ENCODE data around the gene CKB.
A peak's percentile ranks its signal among the peaks of the same experiment; 100 is the strongest.

DNA sequence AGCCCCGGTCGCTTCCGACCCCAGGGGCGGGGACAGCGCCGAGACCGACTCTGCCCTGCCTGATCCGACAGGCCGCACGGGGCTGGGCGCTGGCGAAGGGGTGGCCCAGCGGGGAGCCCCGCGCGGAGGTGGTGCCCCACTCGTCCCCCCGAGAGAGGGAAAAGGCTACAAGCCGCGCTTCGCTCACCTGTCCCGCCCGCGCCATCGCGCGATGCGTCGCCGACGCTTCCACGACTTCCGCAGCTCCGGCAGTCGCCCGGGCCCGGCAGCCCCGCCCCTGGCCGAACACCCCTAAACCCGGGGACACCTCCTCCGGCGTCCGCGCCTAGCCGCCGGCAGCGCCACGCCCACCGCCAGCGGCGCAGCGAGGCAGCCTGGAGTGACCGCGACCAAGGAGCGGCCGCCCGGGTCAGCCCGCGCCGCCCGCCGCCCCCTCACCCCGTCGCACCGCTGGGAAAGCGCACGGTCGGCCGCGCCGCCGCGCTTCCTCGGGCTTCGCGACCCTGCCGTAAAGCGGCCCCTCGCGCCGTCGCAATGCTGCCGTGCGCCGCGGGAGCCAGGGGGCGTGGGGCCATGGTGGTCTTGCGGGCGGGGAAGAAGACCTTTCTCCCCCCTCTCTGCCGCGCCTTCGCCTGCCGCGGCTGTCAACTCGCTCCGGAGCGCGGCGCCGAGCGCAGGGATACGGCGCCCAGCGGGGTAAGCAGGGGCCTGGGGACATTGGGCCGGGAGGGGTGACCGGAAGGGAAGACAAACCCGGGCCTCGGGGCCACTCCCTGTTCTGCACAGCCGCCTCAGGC lies 40.0 kb upstream of the CKB start, which contains the start of the genes BAG5 and COA8:
- TF ChIP-seq, protein P1, sequence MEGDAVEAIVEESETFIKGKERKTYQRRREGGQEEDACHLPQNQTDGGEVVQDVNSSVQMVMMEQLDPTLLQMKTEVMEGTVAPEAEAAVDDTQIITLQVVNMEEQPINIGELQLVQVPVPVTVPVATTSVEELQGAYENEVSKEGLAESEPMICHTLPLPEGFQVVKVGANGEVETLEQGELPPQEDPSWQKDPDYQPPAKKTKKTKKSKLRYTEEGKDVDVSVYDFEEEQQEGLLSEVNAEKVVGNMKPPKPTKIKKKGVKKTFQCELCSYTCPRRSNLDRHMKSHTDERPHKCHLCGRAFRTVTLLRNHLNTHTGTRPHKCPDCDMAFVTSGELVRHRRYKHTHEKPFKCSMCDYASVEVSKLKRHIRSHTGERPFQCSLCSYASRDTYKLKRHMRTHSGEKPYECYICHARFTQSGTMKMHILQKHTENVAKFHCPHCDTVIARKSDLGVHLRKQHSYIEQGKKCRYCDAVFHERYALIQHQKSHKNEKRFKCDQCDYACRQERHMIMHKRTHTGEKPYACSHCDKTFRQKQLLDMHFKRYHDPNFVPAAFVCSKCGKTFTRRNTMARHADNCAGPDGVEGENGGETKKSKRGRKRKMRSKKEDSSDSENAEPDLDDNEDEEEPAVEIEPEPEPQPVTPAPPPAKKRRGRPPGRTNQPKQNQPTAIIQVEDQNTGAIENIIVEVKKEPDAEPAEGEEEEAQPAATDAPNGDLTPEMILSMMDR (IDR thresholded peaks at IDR 0.05), result peak in 2 of 3 experiments; percentile 41 to 64
- no peak for TF ChIP-seq POLR2A (IDR thresholded peaks at IDR 0.05)
